ENCODE results near the gene RHCE.
"Not testable (repeated sequence)": the region's sequence is repeated elsewhere in the genome, so short reads cannot be mapped to it uniquely, and the experiment has no call there.

- TF ChIP-seq CTCF (IDR thresholded peaks at IDR 0.05); POLR2AphosphoS5 (IDR thresholded peaks at IDR 0.05; ENCODE audit: low read depth, low read length); SIN3A (IDR thresholded peaks at IDR 0.05; ENCODE audit: borderline replicate concordance, insufficient read depth, low read depth, low read length): not testable (repeated sequence)
- TF ChIP-seq, protein P1, sequence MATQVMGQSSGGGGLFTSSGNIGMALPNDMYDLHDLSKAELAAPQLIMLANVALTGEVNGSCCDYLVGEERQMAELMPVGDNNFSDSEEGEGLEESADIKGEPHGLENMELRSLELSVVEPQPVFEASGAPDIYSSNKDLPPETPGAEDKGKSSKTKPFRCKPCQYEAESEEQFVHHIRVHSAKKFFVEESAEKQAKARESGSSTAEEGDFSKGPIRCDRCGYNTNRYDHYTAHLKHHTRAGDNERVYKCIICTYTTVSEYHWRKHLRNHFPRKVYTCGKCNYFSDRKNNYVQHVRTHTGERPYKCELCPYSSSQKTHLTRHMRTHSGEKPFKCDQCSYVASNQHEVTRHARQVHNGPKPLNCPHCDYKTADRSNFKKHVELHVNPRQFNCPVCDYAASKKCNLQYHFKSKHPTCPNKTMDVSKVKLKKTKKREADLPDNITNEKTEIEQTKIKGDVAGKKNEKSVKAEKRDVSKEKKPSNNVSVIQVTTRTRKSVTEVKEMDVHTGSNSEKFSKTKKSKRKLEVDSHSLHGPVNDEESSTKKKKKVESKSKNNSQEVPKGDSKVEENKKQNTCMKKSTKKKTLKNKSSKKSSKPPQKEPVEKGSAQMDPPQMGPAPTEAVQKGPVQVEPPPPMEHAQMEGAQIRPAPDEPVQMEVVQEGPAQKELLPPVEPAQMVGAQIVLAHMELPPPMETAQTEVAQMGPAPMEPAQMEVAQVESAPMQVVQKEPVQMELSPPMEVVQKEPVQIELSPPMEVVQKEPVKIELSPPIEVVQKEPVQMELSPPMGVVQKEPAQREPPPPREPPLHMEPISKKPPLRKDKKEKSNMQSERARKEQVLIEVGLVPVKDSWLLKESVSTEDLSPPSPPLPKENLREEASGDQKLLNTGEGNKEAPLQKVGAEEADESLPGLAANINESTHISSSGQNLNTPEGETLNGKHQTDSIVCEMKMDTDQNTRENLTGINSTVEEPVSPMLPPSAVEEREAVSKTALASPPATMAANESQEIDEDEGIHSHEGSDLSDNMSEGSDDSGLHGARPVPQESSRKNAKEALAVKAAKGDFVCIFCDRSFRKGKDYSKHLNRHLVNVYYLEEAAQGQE (IDR thresholded peaks at IDR 0.05; ENCODE audit: insufficient read depth in 1 of 2, low read depth in 2 of 2, low read length in 1 of 2), result not testable (repeated sequence)
These were observed 2.6 kb upstream of the RHCE start for GRCh38 chr1:25423206-25423605.

Measured in Panc1 (cell line).